OCI-LY3 (cell line): ENCODE results near the gene ARHGAP28.

Source experiments
- H2AFZ ChIP-seq: fragments of 200-600, 300-600 bp; shearing (Covaris generic); 2 replicates; pipeline ENCODE4 v1.6.0; 2014; ENCODE audit warnings: antibody characterized with exemption, low read depth, low read length
- H3K27ac ChIP-seq: fragments of 200-600, 300-600 bp; sonication (generic); 2 replicates; pipeline ENCODE4 v1.5.1; 2014; ENCODE audit warnings: mild to moderate bottlenecking, low read length, moderate library complexity, mixed read lengths
- H3K27me3 ChIP-seq: fragments of 200-600, 300-600 bp; sonication (generic); 2 replicates; pipeline ENCODE4 v1.6.1; 2014; ENCODE audit warnings: low read depth, low read length, mixed read lengths
- H3K36me3 ChIP-seq: fragments of 200-600, 300-600 bp; sonication (generic); replicated peaks from 2 replicates; pipeline ENCODE3; 2014; ENCODE audit warnings: low read depth, low read length, mixed read lengths
- H3K4me1 ChIP-seq: fragments of 300-600, 200-600 bp; sonication (generic); 2 replicates; pipeline ENCODE4 v1.6.1; 2014; ENCODE audit warnings: low read length, mixed read lengths
- H3K4me2 ChIP-seq: fragments of 200-600, 300-600 bp; sonication (generic); 2 replicates; pipeline ENCODE4 v1.6.1; 2014; ENCODE audit warnings: low read length, mixed read lengths
- H3K4me3 ChIP-seq: fragments of 300-600, 200-600 bp; sonication (generic); 2 replicates; pipeline ENCODE4 v1.5.1; 2014; ENCODE audit warnings: antibody characterized with exemption, mild to moderate bottlenecking, low read length, moderate library complexity
- H3K79me2 ChIP-seq: fragments of 300-600, 200-600 bp; shearing (Covaris generic); 2 replicates; pipeline ENCODE4 v1.6.1; 2014; ENCODE audit warnings: mild to moderate bottlenecking, low read length, mixed read lengths
- H3K9ac ChIP-seq: fragments of 300-600, 200-600 bp; shearing (Covaris generic); 2 replicates; pipeline ENCODE4 v1.6.0; 2014; ENCODE audit warnings: mild to moderate bottlenecking, low read length, moderate library complexity
- H3K9me3 ChIP-seq: fragments of 200-600, 300-600 bp; shearing (Covaris generic); 2 replicates; pipeline ENCODE4 v1.6.1; 2014; ENCODE audit warnings: low read length, mixed read lengths; ENCODE audit not compliant: insufficient read depth
- H4K20me1 ChIP-seq: fragments of 200-600, 300-600 bp; sonication (generic); 2 replicates; pipeline ENCODE4 v1.6.1; 2016; ENCODE audit warnings: low read length, mixed read lengths; ENCODE audit not compliant: insufficient read depth
- EZH2phosphoT487 ChIP-seq: fragments of 200-600 bp; shearing (Covaris generic); IDR thresholded peaks from 2 replicates; pipeline ENCODE4 v1.6.1; 2018; ENCODE audit warnings: antibody characterized with exemption, mixed run types, low read depth
- TF ChIP-seq, protein P1 (sequence below): fragments of 200-600, 300-600 bp; sonication (generic); IDR thresholded peaks from 2 replicates; pipeline ENCODE4 v1.5.1; 2014; ENCODE audit warnings: antibody characterized with exemption, low read length, low read depth

Gene ARHGAP28

DNA sequence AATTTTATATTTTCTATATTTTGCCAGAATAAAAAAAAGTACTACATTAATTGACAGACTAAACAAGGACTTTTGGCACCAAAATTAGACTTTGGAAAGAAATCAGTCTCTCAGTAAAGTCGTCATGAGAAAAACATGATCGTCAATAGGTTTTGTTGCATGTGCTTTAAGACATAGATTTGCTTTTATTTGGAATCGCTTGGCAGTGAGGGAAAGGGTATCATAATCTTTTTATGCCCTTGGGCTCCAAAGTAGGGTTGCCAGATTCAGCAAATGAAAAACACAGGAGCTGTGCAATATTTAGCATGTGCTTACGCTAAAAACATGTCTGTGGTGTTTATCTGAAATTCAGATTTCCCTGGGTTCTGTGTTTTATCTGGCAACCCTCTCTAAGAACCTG is 210.5 kb downstream of the ARHGAP28 start:
- H3K36me3 ChIP-seq: no peaks in the 10 kb centered on the region
- no peaks in the 10 kb centered on the region for H3K4me1 ChIP-seq
- H3K9me3 ChIP-seq: no peaks in the 10 kb centered on the region
- no peaks in the 10 kb centered on the region for H3K79me2 ChIP-seq
- no peak overlapping the region for H3K4me2 ChIP-seq
- no peak overlapping the region for H3K27ac ChIP-seq
- no peak overlapping the region for H3K9ac ChIP-seq
- no peaks in the 10 kb centered on the region for H4K20me1 ChIP-seq
- no peak overlapping the region for H3K4me3 ChIP-seq
- no peak overlapping the region for H2AFZ ChIP-seq
- TF ChIP-seq EZH2phosphoT487: no peak
- TF ChIP-seq, protein P1, sequence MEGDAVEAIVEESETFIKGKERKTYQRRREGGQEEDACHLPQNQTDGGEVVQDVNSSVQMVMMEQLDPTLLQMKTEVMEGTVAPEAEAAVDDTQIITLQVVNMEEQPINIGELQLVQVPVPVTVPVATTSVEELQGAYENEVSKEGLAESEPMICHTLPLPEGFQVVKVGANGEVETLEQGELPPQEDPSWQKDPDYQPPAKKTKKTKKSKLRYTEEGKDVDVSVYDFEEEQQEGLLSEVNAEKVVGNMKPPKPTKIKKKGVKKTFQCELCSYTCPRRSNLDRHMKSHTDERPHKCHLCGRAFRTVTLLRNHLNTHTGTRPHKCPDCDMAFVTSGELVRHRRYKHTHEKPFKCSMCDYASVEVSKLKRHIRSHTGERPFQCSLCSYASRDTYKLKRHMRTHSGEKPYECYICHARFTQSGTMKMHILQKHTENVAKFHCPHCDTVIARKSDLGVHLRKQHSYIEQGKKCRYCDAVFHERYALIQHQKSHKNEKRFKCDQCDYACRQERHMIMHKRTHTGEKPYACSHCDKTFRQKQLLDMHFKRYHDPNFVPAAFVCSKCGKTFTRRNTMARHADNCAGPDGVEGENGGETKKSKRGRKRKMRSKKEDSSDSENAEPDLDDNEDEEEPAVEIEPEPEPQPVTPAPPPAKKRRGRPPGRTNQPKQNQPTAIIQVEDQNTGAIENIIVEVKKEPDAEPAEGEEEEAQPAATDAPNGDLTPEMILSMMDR: no peak
- no peaks in the 10 kb centered on the region for H3K27me3 ChIP-seq

DNA sequence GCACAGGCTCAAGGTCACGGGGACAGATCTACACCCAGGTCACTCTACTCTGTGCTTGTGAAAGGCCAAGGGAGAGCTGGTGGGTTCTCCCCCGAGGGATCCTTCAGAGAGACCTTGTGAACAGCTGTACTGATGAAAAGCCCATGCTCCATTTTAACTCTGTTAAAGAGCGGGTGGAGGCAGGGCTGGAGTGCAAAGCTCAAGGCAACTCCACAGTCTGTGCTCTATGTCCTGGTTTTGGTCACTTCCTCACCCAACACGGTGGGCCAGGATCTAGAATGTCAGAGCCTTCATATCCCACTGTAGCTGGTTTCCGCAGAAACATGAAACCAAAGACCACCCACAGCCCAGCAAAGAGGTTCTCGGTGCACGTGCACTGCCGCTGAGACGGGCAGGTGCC is 210.9 kb downstream of the ARHGAP28 start:
- no peaks in the 10 kb centered on the region for H3K27me3 ChIP-seq
- no peaks in the 10 kb centered on the region for H4K20me1 ChIP-seq
- H3K4me2 ChIP-seq: no peak overlapping the region
- no peak overlapping the region for H2AFZ ChIP-seq
- H3K9me3 ChIP-seq: no peaks in the 10 kb centered on the region
- H3K36me3 ChIP-seq: no peaks in the 10 kb centered on the region
- no peaks in the 10 kb centered on the region for H3K79me2 ChIP-seq
- H3K4me1 ChIP-seq: no peaks in the 10 kb centered on the region
- TF ChIP-seq EZH2phosphoT487: no peak
- TF ChIP-seq, protein P1: no peak
- no peak overlapping the region for H3K27ac ChIP-seq
- H3K4me3 ChIP-seq: no peak overlapping the region
- H3K9ac ChIP-seq: no peak overlapping the region

DNA sequence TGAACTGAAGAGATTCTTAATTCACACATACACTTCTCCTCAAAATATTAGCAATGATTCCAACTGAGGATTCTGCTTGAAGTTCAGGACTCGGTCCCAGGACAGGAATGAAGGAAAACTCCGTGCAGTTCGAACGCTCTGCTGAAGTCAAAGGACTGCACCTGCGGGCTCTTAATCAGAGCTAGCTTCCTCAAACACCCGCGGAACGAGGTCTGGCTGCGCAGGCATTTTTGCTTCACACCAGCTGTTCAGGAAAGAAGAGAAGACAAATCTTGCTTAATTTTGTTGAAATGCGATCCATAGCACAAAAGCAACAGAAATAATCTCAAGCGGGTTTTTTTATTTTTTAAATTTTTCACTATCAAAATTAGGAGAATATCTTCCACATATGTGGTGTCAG is 212.5 kb downstream of the ARHGAP28 start:
- Histone ChIP-seq H3K79me2 (no peaks in the 10 kb centered on the region), H3K4me3 (no peak overlapping the region), H3K4me2 (no peak overlapping the region), H2AFZ (no peak overlapping the region), H3K27ac (no peak overlapping the region), H3K9me3 (no peaks in the 10 kb centered on the region), H4K20me1 (no peaks in the 10 kb centered on the region), H3K36me3 (no peaks in the 10 kb centered on the region), H3K27me3 (no peaks in the 10 kb centered on the region), H3K4me1 (no peaks in the 10 kb centered on the region), H3K9ac (no peak overlapping the region)
- TF ChIP-seq EZH2phosphoT487: no peak
- TF ChIP-seq, protein P1: no peak

DNA sequence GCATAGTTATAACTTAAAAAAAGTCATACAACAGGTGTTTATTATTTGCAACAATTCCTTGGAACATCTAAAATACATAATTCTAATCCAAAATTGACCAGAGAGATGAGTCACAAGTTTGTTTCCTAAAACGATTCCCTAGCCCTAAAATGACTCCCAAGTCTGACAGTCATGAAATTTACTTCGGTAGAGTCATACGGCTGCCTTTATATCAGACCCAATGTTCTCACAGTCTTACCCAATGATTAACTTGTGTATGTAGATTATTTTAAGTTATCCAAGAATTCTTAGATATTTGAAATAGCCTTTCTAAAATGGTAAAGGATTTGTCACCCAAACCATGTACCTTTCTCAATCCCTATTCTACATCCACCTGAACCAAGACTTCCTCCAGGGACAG is 213.2 kb downstream of the ARHGAP28 start:
- no peaks in the 10 kb centered on the region for H4K20me1 ChIP-seq
- H3K27me3 ChIP-seq: no peaks in the 10 kb centered on the region
- TF ChIP-seq, protein P1: no peak
- TF ChIP-seq EZH2phosphoT487: no peak
- H3K27ac ChIP-seq: no peak overlapping the region
- no peak overlapping the region for H3K4me3 ChIP-seq
- no peak overlapping the region for H2AFZ ChIP-seq
- no peaks in the 10 kb centered on the region for H3K4me1 ChIP-seq
- H3K79me2 ChIP-seq: no peaks in the 10 kb centered on the region
- H3K36me3 ChIP-seq: no peaks in the 10 kb centered on the region
- H3K4me2 ChIP-seq: no peak overlapping the region
- H3K9ac ChIP-seq: no peak overlapping the region
- no peaks in the 10 kb centered on the region for H3K9me3 ChIP-seq
